ENCODE data around the gene TAF1B. TPM values are rescaled to one million over a fixed set of nuclear protein-coding genes. Genes with fewer than 3 reads are reported as not detected.

TAF1B gene
- total RNA-seq, 6 experiments from 2014 or later = 4.8 to 8.1 (median 6.6) TPM

GRCh38 chr2:9838391-9838790, 4.9 kb upstream of the TAF1B start:
- Histone ChIP-seq H3K9me3 (no peaks in the 10 kb centered on the region), H3K4me3 (no peak overlapping the region), H3K36me3 (no peaks in the 10 kb centered on the region), H3K27ac (no peak overlapping the region), H3K27me3 (no peaks in the 10 kb centered on the region), H3K4me1 (no peaks in the 10 kb centered on the region)
- ATAC-seq = no peak
- TF ChIP-seq CTCF (IDR thresholded peaks at IDR 0.05) (no peak), POLR2A (IDR thresholded peaks at IDR 0.05) (no peak)
- intact Hi-C loops (cut with DNase I) = no loop called here
- DNase-seq = no peak

GRCh38 chr2:9842487-9843228, 616 bp upstream of the TAF1B start:
- WGBS (ENCODE audit: insufficient coverage, low coverage, low lambda C conversion rate, missing lambda C conversion rate) = 30% methylated on average over 15 of the region's 21 CpGs
- ATAC-seq (no peak), DNase-seq (no peak)
- Histone ChIP-seq H3K27ac (peak overlapping the region; percentile 74 to 86 (median 84)), H3K36me3 (peaks cover 0 to 10% (median 0%) of the 10 kb centered on the region in 4 donors), H3K4me1 (peaks cover 0 to 11% (median 0%) of the 10 kb centered on the region in 4 donors), H3K9me3 (no peaks in the 10 kb centered on the region), H3K4me3 (peak overlapping the region; percentile 79 to 85 (median 79)), H3K27me3 (no peaks in the 10 kb centered on the region)
- intact Hi-C loops (cut with DNase I) = no loop called here
- no peak for TF ChIP-seq CTCF (IDR thresholded peaks at IDR 0.05)

- H3K27me3 ChIP-seq = no peaks in the 10 kb centered on the region
- H3K4me1 ChIP-seq = peaks cover 0 to 11% (median 0%) of the 10 kb centered on the region in 4 donors
- intact Hi-C loops (cut with DNase I) = no loop called here
- H3K9me3 ChIP-seq = no peaks in the 10 kb centered on the region
- H3K36me3 ChIP-seq = peaks cover 0 to 10% (median 0%) of the 10 kb centered on the region in 4 donors
- H3K4me3 ChIP-seq = peak overlapping the region; percentile 79 to 85 (median 79)
- DNase-seq (no peak), ATAC-seq (no peak)
- 35% methylated on average over 15 of the region's 15 CpGs for WGBS (ENCODE audit: insufficient coverage, low coverage, low lambda C conversion rate, missing lambda C conversion rate)
- H3K27ac ChIP-seq = peak overlapping the region; percentile 26 to 86 (median 84)
- TF ChIP-seq CTCF (IDR thresholded peaks at IDR 0.05) (no peak), POLR2A (IDR thresholded peaks at IDR 0.05) (no peak)
These were observed 786 bp downstream of the TAF1B start for GRCh38 chr2:9844036-9844483.

GRCh38 chr2:9844576-9844975, 1.3 kb downstream of the TAF1B start:
- Histone ChIP-seq H3K4me1 (peaks cover 0 to 11% (median 0%) of the 10 kb centered on the region in 4 donors), H3K27ac (no peak overlapping the region), H3K36me3 (peaks cover 0 to 10% (median 1%) of the 10 kb centered on the region in 4 donors), H3K27me3 (no peaks in the 10 kb centered on the region), H3K9me3 (no peaks in the 10 kb centered on the region), H3K4me3 (peak overlapping the region; percentile 79 to 85 (median 79))
- no peak for DNase-seq
- ATAC-seq = no peak
- TF ChIP-seq CTCF (IDR thresholded peaks at IDR 0.05) = no peak
- no peak for TF ChIP-seq POLR2A (IDR thresholded peaks at IDR 0.05)
- WGBS (ENCODE audit: insufficient coverage, low coverage, low lambda C conversion rate, missing lambda C conversion rate) = 53% methylated on average over 5 of the region's 5 CpGs
- intact Hi-C loops (cut with DNase I) = no loop called here
